Gastrocnemius medialis (tissue), 4 donors: ENCODE data around the gene EIF3I. TPM values are rescaled to one million over a fixed set of nuclear protein-coding genes. Genes with fewer than 3 reads are reported as not detected.

Experiments
- ATAC-seq, 2 donors: fragments of 150-250 bp; one replicate each; pipeline ENCODE4 v1.9.1; 2016
- DNase-seq, 2 donors: peaks; one replicate each; pipeline ENCODE4 v3.0.0-alpha.2; 2019
- H3K27ac ChIP-seq, 4 donors: fragments of 200-600 bp; sonication (generic); 1 replicate in 1 of 4; 2 replicates in 3 of 4; pipeline ENCODE4 v1.5.1; 2016 to 2018; ENCODE audit warnings: mild to moderate bottlenecking in 2 of 4, moderate library complexity in 1 of 4
- H3K27me3 ChIP-seq, 3 donors: fragments of 200-600 bp; sonication (generic) in 2 of 3; 1 replicate in 1 of 3; 2 replicates in 2 of 3; pipeline versions ENCODE4 v1.5.1 to v1.6.0; 2016 to 2019; ENCODE audit warnings: mild to moderate bottlenecking in 1 of 3, moderate library complexity in 1 of 3
- H3K36me3 ChIP-seq, 2 donors: fragments of 200-600 bp; sonication (generic) in 1 of 2; one replicate each; pipeline ENCODE4 v1.5.1; 2017 to 2018
- H3K4me1 ChIP-seq, 2 donors: fragments of 200-600 bp; sonication (generic) in 1 of 2; one replicate each; pipeline ENCODE4 v1.5.1; 2016 to 2017; ENCODE audit warnings: mild to moderate bottlenecking in 2 of 2
- H3K4me3 ChIP-seq, 4 donors: fragments of 200-600 bp; sonication (generic) in 3 of 4; 1 replicate in 1 of 4; 2 replicates in 3 of 4; pipeline ENCODE4 v1.5.1; 2016 to 2019; ENCODE audit warnings: mild to moderate bottlenecking in 2 of 4
- H3K9me3 ChIP-seq, 3 donors: fragments of 200-600 bp; sonication (generic) in 2 of 3; 1 replicate in 1 of 3; 2 replicates in 2 of 3; pipeline ENCODE4 v1.5.1; 2016 to 2019
- POLR2A ChIP-seq, 2 donors: fragments of 450-650 bp; IDR thresholded peaks; one replicate each; pipeline ENCODE4 v1.6.1; 2017; ENCODE audit warnings: antibody characterized with exemption in 2 of 2, mild to moderate bottlenecking in 2 of 2, moderate library complexity in 2 of 2
- in situ Hi-C, 4 donors: fragments of 200-750 bp; cut with MboI; loops; one replicate each; pipeline versions ENCODE4 v1.15.0 to v1.8.0; 2017; ENCODE audit warnings: low sequenced_read_pairs in 4 of 4
- intact Hi-C: fragments of 100-400 bp; cut with DNase I; formaldehyde crosslinking; loops from one replicate; pipeline ENCODE4 v1.15.1; 2023; ENCODE audit warnings: low total_unique reads
- total RNA-seq, 4 donors: library from RNA; depleted of rRNA; stranded (reverse); fragments of >200 nt; gene quantifications; one replicate each; pipeline versions ENCODE4 v1.1.0 to v1.2.3, GENCODE V29; 2016
- TF ChIP-seq, protein P1 (sequence below), 5 experiments: fragments of 450-650 bp in 3 of 5; fragments of 200-600 bp in 2 of 5; sonication (generic) in 2 of 5; IDR thresholded peaks in 4 of 5; conservative IDR thresholded peaks in 1 of 5; 1 replicate in 4 of 5; 2 replicates in 1 of 5; pipeline ENCODE4 v1.5.1; 2016 to 2019; ENCODE audit warnings: antibody characterized with exemption in 5 of 5, mild to moderate bottlenecking in 3 of 5, moderate library complexity in 3 of 5

The EIF3I gene
- total RNA-seq, 4 donors from 2014 or later, result 211 to 294 (median 245) TPM

- no peak overlapping the region for H3K4me3 ChIP-seq
- no peaks in the 10 kb centered on the region for H3K36me3 ChIP-seq
- TF ChIP-seq POLR2A (IDR thresholded peaks at IDR 0.05), result no peak
- TF ChIP-seq, protein P1, sequence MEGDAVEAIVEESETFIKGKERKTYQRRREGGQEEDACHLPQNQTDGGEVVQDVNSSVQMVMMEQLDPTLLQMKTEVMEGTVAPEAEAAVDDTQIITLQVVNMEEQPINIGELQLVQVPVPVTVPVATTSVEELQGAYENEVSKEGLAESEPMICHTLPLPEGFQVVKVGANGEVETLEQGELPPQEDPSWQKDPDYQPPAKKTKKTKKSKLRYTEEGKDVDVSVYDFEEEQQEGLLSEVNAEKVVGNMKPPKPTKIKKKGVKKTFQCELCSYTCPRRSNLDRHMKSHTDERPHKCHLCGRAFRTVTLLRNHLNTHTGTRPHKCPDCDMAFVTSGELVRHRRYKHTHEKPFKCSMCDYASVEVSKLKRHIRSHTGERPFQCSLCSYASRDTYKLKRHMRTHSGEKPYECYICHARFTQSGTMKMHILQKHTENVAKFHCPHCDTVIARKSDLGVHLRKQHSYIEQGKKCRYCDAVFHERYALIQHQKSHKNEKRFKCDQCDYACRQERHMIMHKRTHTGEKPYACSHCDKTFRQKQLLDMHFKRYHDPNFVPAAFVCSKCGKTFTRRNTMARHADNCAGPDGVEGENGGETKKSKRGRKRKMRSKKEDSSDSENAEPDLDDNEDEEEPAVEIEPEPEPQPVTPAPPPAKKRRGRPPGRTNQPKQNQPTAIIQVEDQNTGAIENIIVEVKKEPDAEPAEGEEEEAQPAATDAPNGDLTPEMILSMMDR (IDR thresholded peaks at IDR 0.05 in 4 of 5, conservative IDR thresholded peaks at IDR 0.05 in 1 of 5), result no peak
- no peaks in the 10 kb centered on the region for H3K9me3 ChIP-seq
- no peak for ATAC-seq
- peaks cover 13 to 35% (median 20%) of the 10 kb centered on the region in 3 donors for H3K27me3 ChIP-seq
- in situ Hi-C loops (no loop called here), intact Hi-C loops (no loop called here)
- no peak overlapping the region for H3K27ac ChIP-seq
- DNase-seq, result no peak
- H3K4me1 ChIP-seq, result no peaks in the 10 kb centered on the region
Measured at GRCh38 chr1:32275424-32275823, 53.2 kb downstream of the EIF3I start.

DNA sequence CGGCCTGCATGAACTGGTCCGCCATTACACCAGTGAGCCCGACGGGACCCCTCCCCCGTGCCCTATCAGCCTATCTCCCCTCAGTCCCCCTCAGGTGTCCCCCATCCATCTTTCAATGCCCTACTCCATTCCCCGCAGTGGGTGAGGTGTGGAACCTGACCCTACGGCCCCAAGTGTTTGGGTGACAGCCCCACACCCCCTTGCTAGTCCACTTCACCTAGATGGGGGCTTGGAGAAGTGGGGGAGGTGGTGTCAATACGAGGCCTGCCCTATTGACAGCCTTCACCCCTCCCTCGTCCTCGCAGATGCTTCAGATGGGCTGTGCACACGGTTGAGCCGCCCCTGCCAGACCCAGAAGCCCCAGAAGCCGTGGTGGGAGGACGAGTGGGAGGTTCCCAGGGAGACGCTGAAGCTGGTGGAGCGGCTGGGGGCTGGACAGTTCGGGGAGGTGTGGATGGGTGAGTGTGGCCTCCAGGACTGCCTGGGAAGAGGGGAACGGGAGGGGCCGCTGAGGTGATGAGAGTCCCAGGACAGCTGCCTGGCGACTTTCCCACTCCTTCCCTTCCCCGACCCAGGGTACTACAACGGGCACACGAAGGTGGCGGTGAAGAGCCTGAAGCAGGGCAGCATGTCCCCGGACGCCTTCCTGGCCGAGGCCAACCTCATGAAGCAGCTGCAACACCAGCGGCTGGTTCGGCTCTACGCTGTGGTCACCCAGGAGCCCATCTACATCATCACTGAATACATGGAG is 54.0 kb downstream of the EIF3I start:
- Histone ChIP-seq H3K4me1 (no peaks in the 10 kb centered on the region), H3K9me3 (no peaks in the 10 kb centered on the region), H3K4me3 (no peak overlapping the region), H3K27ac (no peak overlapping the region), H3K27me3 (peaks cover 13 to 35% (median 20%) of the 10 kb centered on the region in 3 donors), H3K36me3 (no peaks in the 10 kb centered on the region)
- DNase-seq (no peak), ATAC-seq (no peak)
- in situ Hi-C loops (no loop called here), intact Hi-C loops (no loop called here)
- TF ChIP-seq, protein P1 (IDR thresholded peaks at IDR 0.05 in 4 of 5, conservative IDR thresholded peaks at IDR 0.05 in 1 of 5), result no peak
- no peak for TF ChIP-seq POLR2A (IDR thresholded peaks at IDR 0.05)

Other genes starting within 250 kb of the EIF3I start
- 10 to 100 TPM; 19.9 to 50.3 (median 34.6) TPM for gene KHDRBS1, start 208.5 kb upstream of the EIF3I start, total RNA-seq
- 10 to 100 TPM in 2 of 4 donors, 1 to 10 TPM in 2; 2.5 to 11.1 (median 6.7) TPM for gene TMEM39B, start 149.5 kb upstream of the EIF3I start, total RNA-seq
- gene KPNA6, start 114.4 kb upstream of the EIF3I start, total RNA-seq, result 10 to 100 TPM; 67.3 to 80.7 (median 74.4) TPM
- 10 to 100 TPM; 15.7 to 21.0 (median 17.6) TPM for gene TXLNA, start 42.7 kb upstream of the EIF3I start, total RNA-seq
- 10 to 100 TPM; 16.4 to 79.0 (median 56.8) TPM for gene CCDC28B, start 21.8 kb upstream of the EIF3I start, total RNA-seq
- gene IQCC, start 16.7 kb upstream of the EIF3I start, total RNA-seq, result under 1 TPM; 0.49 to 0.93 (median 0.83) TPM
- not detected for gene DCDC2B, start 13.3 kb upstream of the EIF3I start, total RNA-seq
- gene TMEM234, start 54 bp upstream of the EIF3I start, total RNA-seq, result 1 to 10 TPM; 1.6 to 4.6 (median 4.4) TPM
- gene FAM167B, start 24.8 kb downstream of the EIF3I start, total RNA-seq, result 1 to 10 TPM; 1.1 to 2.9 (median 2.3) TPM
- 1 to 10 TPM in 1 of 4 donors, under 1 TPM in 1, not detected in 2; 0.66 to 1.6 TPM for gene LCK, start 28.9 kb downstream of the EIF3I start, total RNA-seq
- 10 to 100 TPM in 2 of 4 donors, 1 to 10 TPM in 2; 8.7 to 23.8 (median 11.8) TPM for gene HDAC1, start 69.7 kb downstream of the EIF3I start, total RNA-seq
- gene MARCKSL1, start 113.8 kb downstream of the EIF3I start, total RNA-seq, result 1 to 10 TPM in 2 of 4 donors, under 1 TPM in 2; 0.75 to 2.6 (median 1.5) TPM
- gene FAM229A, start 140.1 kb downstream of the EIF3I start, total RNA-seq, result 10 to 100 TPM in 1 of 4 donors, 1 to 10 TPM in 2, under 1 TPM in 1; 0.81 to 13.4 (median 2.0) TPM
- gene TSSK3, start 140.1 kb downstream of the EIF3I start, total RNA-seq, result 1 to 10 TPM in 1 of 4 donors, not detected in 3; 1.8 TPM
- 10 to 100 TPM; 53.8 to 77.8 (median 62.1) TPM for gene BSDC1, start 172.0 kb downstream of the EIF3I start, total RNA-seq
- gene ZBTB8B, start 242.7 kb downstream of the EIF3I start, total RNA-seq, result not detected